GM21515 (cell line): Measurements from ENCODE around the gene MAD1L1.
"Not testable (repeated sequence)": the region's sequence is repeated elsewhere in the genome, so short reads cannot be mapped to it uniquely, and the experiment has no call there.

Experiments
- ATAC-seq: cut with Tn5 transposase; IDR thresholded peaks from one replicate; pipeline ENCODE4 v1.9.1; 2021; ENCODE audit not compliant: unreplicated experiment

MAD1L1 gene

DNA sequence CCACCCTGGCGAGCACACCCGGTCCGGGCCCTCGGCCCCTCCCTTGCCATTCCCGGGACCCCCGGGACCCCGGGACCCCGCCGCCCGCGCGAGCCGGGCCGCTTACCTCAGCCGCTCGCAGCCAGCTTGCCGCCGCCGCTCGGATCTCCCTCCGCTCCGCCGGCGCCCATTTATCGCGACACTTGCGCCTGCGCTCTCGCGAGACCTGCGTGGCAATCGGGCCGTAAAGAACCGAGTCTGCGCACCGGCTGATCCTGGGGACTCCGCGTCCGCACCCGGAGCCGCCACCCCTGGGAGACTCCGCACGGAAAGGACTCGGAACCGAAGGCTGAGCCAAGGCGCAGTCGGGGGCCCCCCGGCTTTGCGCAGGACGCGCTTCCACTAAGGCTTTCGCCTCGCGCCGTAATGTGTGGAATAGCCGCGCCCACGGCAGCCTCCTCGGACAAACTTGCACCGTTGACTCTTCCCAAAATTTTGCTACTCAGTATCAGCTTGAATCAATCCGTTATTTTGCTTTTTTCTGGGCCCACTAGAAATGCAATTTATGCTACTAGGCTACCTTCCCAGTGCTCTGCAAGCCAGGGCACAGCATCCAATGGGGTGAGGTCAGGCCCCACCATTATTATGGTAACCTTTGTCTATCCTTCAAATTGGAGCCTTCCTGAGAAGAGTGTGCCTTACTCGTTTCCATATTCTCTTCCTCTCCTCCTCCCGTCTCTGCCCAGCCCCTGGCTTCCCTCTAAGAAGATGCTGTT lies at the start of gene MAD1L1:
Gene MAD1L1 (minus strand): TSS at position 180 of the 755 bp plus-strand sequence. CDS start 2,812 bp downstream, outside the sequence.
- peak; percentile 66 for ATAC-seq

DNA sequence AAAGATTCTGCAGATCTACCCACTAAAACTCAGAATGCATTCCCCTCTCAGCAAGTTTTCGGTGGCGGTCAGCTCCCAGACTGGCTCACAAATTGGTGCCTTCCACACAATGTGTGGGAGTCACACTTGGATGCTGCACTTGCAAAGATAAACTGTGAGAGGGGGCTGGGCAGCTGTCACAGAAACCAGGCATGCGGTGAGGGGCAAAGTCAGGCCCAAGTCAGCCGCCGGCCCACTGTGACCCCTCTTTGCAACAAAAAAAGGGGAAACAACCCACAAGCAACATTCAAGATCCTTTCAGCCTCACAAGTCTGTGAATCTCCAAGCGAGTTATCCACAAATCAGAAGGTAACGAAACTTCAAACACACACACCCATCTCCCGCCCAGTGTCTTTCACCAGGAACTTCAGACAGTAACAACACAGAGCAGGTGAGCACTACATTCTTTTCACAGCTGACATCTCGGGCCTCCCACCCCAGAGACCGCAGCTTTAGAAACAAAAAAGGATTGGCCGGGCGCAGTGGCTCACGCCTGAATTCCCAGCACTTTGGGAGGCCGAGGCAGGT lies 49.5 kb upstream of the MAD1L1 start:
- no peak for ATAC-seq

DNA sequence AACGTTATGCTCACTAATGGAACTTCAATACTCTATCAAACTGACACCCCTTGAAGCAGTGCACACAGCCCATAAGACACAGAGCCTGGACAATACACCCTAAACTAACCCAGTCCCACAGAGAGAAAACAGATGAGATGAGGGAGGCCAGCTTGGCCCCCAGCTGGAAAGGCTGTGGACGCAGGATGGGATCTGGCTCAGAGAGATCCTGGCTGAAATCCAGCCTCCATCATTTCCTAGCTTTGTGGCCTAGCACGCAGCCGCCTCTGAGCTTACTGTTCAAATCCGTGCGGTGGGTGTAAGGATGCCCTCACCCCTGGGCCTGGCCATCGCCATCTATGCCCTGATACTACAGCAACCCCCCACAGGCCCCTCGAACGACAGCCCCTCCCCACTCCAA lies 48.8 kb upstream of the MAD1L1 start:
- no peak for ATAC-seq

DNA sequence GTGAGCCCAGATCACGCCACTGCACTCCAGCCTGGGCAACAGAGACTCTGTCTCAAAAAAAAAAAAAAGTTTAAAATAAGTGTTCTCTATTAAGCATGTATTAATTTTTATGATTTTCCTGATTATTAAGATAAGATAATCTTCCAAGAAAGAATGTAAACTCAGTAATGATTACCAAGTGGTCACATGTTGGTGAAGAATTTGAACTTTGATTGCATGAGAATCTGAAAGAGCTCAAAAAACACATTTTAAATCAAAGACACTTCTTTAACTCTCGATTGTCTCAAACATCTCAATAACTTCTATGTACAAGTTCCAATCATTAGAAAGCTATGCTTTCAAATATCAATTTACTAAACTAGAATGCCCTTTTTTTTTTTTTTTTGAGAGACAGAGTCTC lies 47.7 kb upstream of the MAD1L1 start:
- ATAC-seq: no peak

DNA sequence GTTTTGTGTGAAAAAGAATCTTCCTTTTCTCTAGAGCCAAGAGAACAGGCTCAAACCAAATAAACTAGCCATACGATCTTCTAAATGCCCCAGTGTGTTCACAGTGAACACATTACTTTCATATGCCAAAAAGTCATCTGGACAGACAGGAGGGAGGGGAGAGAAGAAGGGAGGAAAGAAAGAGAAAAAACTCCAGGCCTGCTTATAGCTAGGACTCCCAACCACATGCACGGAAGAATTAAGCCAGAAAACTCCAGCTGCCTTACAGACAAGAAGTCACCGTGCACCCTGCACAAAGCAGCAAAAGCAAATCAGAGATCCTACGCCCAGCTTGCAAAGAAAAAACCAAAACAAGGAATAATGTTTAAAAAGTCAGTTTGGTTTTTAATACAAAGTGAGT lies 47.2 kb upstream of the MAD1L1 start:
- ATAC-seq: no peak

DNA sequence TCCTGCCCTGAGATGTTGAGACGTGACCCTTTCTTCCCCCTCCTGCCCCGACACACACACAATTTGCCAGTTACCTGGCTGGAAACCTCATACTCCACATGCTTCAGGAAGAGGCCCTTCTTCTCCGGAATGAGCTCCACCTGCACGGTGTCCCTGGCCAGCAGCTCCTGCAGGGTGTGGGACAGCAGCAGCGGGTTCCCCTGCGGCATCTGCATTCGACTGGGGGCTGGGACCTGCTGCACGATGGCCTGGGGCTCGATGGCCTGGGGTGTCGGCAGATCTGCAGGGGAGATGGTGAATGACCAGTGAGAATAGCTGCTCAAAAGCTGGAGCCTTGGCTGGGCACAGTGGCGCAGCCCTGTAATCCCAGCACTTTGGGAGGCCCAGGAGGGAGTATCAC lies 45.3 kb upstream of the MAD1L1 start:
- ATAC-seq: no peak

DNA sequence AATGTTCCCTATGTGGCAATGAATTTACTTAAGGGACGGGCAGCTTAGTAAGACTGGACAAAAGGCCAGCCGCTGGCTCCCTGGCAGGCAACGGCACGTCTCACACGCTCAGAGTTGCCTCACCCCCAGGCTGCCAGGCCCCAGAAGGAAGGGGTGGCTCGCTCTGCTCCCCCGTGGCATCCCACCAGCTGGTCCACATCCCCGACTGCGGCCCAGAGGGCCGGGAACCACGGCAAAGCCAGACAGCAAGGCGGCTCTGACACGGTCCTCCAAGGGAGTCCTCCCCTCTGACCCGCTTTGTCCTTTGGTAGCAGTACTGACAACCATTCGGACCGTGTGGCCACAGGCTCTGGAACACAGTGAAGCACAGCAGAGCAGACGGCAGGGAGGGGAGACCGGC lies 43.4 kb upstream of the MAD1L1 start:
- no peak for ATAC-seq

DNA sequence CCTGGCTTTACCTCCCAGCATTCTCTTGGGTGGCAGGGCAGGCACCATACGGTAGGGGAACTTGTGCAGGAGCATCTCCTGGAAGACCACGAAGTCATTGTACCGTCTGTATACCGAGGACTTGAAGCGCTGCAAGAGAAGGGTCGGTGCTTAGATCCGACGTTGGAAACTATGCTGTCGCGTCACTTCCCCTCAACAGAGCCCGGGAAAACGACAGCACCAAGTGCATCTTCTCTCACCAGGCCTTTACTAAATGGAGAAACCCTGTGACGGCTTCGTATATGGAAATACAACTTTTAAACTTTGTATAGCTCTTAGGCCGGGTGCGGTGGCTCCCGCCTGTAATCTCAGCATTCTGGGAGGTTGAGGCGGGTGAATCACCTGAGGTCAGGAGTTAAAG lies 42.4 kb upstream of the MAD1L1 start:
- no peak for ATAC-seq

DNA sequence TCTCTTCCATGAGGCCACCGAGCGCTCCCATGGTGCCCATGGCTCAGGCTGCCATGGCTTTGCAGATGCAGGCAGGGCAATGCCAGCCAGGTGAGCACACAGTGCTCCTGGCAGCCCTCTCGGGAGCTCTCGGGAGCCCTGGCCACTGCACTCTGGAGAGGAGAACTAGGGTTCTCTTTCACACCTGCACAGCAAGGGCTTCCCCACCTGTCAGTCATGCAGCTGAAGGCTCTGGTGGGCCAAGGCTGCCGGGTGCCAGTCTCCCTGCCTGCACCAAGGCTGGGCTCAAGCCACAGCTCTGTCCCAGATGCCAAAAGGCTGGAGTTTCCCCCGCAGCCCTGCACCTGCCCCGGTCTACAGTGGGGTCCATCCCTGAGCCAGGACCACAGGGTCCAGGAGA lies 41.9 kb upstream of the MAD1L1 start:
- no peak for ATAC-seq

DNA sequence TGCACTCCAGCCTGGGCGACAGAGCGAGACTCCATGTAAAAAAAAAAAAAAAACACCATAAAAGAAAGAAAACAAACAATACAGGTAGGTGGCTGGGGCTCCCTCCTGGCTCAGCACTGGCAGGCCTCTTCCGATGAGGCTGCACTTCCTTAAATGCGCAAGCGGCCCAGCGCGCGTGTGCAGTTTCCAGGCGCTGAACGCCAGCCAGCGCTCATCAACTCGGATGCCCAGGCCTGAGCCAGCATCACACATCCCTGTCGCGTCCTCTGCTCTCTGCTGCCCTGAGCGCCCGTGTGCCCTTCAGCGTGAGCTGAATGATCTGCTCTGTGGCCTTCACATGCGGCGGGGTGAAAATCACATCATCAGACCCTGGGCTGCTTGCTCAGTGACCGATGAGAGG lies 41.1 kb upstream of the MAD1L1 start:
- ATAC-seq: no peak

DNA sequence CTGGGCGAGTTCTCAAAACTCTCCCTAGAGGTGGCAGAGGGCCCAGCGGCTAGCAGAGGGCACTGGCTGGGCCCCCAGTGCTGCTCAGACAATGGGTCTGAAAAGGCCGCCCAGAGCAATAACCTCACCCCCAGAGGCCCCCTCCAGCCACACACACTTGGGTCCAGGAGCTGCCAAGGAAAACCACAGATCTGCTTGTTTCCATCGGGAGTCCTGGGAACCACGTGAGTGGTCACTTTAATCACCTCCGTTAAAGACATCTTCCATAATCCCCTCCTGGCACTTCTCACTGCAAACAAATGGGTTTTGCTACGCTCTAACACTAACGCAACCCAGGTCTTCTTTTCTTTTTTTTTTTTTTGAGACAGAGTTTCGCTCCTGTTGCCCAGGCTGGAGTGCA lies 39.3 kb upstream of the MAD1L1 start:
- no peak for ATAC-seq

DNA sequence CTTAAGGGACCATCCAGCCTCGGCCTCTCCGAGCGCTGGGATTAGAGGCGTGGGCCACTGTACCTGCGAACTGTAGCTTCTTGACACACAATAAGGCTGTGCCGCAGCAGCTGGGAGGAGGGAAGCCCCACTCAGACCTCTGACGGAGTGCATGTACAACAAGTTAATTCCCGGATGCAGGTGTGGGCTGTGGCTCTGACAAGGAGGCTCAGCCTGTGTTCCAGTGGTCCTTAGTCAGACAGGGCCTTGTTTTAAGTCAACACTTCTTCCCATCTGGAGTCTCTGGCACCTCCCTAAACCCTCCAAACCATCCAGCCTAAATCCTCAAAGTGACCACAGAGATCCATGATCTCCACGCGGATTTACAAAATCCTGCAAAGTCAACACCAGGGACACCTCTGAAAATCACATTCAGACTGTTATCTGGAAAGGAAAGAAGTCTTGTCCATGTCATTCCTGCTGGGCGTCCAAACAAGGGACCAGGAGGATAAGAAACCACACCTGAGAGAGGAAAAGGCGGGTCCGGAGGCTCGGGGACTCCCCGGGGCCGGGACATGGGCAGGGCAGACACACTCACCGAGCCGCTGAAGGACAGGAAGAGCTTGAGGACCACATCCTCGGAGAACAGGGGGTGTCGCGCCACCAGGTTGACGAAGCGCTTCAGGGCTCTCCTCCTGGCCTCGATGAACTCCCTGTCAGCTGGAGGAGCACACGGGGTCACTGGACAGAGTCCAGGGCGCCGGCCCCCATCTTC lies 38.7 kb upstream of the MAD1L1 start:
- ATAC-seq: no peak

DNA sequence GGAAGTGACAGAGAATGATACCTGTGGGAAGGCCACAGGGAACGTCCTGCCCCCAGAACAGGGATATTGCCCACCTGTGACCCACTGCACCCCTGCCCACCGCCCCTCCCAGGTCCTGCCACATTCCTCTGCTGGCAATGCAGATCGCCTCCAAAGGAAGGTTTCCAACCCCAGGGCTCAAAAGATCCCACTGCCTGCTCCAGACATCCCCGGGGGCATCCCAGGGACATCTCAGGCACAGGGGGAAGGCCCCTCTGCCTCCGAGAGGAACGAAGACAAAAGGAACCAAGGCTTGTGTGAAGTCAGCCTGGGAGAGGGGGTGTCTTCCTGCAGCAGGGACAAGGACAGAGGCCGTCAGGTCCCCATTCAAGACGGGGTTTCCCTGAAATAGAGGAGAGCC lies 37.8 kb upstream of the MAD1L1 start:
- no peak for ATAC-seq

DNA sequence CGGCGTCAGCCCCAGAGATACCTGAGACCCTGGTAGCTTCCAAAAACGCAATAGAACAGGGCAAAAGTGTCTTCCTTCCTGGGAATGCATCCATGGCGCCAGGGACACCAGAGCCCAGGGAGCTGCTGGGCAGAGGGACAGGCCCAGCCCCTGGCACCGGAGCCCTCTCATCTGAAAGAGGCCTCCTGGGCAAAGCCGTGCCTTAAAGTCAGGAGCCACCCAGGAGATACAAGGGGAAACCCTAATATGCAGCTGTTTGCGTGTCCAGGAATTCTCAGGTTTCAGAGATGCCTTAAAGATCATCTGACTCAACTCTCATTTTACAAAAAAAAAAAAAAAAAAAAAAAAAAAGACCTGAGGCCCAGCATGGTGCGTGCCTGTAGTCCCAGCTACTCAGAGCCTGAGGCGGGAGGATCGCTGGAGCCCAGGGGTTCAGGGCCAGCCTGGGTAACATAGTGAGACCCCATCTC lies 37.3 kb upstream of the MAD1L1 start:
- no peak for ATAC-seq

DNA sequence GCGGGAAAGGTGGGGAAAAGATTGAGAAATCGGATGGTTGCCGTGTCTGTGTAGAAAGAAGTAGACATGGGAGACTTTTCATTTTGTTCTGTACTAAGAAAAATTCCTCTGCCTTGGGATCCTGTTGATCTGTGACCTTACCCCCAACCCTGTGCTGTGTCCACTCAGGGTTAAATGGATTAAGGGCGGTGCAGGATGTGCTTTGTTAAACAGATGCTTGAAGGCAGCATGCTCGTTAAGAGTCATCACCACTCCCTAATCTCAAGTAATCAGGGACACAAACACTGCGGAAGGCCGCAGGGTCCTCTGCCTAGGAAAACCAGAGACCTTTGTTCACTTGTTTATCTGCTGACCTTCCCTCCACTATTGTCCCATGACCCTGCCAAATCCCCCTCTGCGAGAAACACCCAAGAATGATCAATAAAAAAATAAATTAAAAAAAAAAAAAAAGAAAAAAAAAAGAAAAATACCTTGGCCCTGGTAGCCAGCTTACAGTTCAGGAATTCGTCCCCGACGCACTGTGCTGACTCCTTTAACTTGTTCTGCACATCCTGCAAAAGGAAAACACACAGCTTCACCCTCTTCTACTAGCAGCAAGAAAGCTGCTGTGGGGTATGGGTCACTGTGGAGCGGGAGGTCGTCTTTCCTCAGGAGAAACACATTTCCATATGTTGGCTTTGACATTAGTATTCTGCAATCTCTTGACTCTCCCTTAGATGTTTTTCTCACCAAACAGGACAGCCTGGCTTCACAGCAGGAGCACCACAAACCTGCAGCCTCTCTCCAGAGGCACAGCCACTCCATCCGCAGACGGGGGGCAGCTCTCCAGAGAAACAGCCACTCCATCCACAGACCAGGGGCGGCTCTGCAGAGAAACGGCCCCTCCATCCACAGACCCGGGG lies 36.6 kb upstream of the MAD1L1 start:
- ATAC-seq: not testable (repeated sequence)

DNA sequence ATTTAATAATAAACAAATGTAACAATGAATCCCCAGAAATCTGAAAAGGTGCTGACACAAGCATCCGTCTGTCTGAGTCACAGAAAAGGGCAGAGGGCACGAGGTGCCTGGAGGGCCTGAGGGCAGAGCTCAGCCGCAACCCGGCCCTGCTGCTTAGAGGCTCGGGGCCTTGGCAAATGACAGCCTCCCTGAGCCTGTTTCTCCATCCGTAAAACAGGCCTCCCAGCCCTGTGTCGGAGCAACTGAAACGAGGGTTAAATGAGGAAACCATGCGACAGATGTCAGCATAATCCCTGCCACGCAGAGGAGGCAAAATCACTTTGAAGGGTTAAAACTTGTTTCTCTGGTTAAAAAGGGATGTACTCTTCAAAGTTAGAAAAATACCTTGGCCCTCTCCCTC lies 34.2 kb upstream of the MAD1L1 start:
- no peak for ATAC-seq

DNA sequence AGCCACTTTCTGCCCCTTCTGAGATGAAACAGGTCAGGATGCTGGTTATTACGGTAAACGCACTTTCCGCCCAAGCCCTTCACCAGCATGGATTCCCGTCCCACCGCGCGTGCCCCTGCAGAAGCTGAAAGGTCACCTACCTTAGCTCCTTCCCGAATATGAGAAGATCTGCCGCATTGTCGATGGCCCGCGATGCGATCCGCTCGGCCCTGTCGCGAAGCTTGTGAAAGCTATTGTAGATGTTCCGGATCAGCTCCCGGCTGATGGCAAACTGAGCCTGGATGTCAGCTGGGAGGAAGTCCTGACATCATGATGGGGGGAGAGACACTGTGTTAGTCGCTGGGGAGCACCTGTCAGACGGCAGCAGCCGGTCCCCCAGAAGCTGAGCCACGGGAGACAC lies 31.4 kb upstream of the MAD1L1 start:
- ATAC-seq: no peak

DNA sequence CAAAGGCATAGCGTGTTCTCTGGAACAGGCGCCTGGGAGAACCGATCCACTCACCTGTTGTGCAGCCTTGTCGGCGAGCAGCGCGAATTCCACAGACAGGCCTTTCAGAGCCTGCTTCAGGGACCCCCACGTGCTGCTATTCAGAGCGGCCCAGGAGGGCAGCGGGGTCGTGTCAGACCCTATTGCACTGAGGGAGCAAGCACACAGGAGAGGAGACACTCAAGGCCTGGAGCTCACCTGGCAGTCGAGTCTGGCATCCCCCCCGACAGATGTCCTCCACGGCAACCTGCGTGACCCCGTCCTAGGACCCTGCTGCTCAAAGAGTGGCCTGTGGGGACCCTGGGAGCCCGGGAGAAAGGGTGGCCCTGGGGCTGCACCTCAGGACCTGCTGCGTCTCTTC lies 30.4 kb upstream of the MAD1L1 start:
- no peak for ATAC-seq

DNA sequence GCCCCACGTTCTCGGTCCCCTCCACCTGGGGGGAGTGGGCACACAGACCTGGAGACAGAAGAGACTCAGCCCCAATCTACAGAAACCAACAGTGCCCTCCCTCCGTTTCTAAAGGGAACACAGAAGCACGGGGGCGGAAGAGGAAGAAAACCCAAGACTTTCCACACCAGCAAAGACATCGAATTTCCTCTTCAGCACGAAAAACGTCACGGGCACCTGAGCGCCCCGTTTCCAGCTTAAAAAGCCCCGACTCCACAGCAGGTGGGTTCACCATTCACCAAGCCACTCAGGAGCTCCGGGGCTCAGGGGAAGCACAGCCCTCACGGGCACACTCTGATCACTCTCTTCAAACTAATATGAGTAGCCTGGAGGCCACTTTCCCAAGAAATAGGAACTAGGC lies 28.9 kb upstream of the MAD1L1 start:
- ATAC-seq: no peak

DNA sequence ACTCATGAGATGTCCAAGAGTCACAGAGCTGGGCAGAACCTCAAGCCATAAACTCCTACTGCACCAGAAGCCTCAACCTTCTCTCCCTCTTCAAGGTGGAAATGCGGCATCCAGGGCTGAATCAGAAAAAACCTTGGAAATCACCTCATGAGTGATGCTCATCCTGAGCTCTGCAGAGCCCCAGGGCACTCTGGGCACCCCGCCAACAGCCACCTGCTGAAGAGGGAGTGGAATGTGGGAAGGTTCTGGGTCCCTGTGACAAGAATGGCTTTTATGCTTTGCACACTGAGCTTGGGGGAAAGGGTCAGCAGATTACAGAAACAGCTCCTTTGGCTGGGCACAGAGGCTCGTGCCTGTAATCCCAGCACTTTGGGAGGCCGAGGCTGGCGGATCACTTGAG lies 28.1 kb upstream of the MAD1L1 start:
- ATAC-seq: no peak

DNA sequence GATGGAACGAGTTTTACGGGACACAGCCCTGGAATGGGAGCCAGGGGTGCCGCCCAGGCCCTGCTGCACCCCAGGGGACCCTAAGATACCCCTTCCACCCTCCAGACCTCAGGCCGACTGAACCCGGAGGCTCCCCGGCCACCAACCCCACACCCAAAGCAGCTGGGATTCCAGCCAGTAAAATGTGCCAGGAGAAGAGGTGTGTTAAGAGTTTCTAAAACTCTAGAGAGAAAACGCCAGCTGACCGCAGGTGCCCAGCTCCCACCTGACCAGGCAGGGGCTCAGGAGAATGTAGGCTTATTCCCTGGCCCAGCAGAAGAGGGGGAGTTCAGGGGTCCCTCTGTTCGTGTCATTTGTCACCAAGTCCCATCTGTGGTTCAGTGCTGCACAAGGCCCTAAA lies 26.7 kb upstream of the MAD1L1 start:
- ATAC-seq: peak; percentile 15
